GM23338 (cell line): ENCODE data around the gene SLC6A18. TPM values are rescaled to one million over a fixed set of nuclear protein-coding genes. Genes with fewer than 3 reads are reported as not detected.
"Not testable (repeated sequence)": the region's sequence is repeated elsewhere in the genome, so short reads cannot be mapped to it uniquely, and the experiment has no call there.

Source experiments
- ATAC-seq: fragments of 200-7000 bp; cut with Tn5 transposase; 3 replicates; pipeline ENCODE4 v1.9.1; 2020
- DNase-seq: peaks from one replicate; pipeline ENCODE4 v3.0.0-alpha.2; 2015; ENCODE audit warnings: low spot score
- H2AFZ ChIP-seq: fragments of 200-600 bp; sonication (generic); 2 replicates; pipeline ENCODE4 v1.8.0; 2016; ENCODE audit warnings: antibody characterized with exemption, mild to moderate bottlenecking, moderate library complexity
- H3F3A ChIP-seq: fragments of 200-600 bp; sonication (generic); replicated peaks from 2 replicates; pipeline ENCODE4 v1.8.0; 2017; ENCODE audit warnings: antibody characterized with exemption, mixed run types, low read depth
- H3K27ac ChIP-seq: fragments of 200-600 bp; sonication (generic); 2 replicates; pipeline ENCODE4 v1.6.1; 2016; ENCODE audit warnings: low read depth
- H3K27me3 ChIP-seq: fragments of 200-600 bp; sonication (generic); 2 replicates; pipeline ENCODE4 v1.8.0; 2016; ENCODE audit warnings: mild to moderate bottlenecking, mixed run types, moderate library complexity; ENCODE audit not compliant: insufficient read depth
- H3K36me3 ChIP-seq: fragments of 200-600 bp; sonication (generic); 2 replicates; pipeline ENCODE4 v1.8.0; 2016; ENCODE audit warnings: mild to moderate bottlenecking; ENCODE audit not compliant: insufficient read depth
- H3K4me1 ChIP-seq: fragments of 200-600 bp; sonication (generic); 2 replicates; pipeline ENCODE4 v1.8.0; 2016; ENCODE audit warnings: mild to moderate bottlenecking, moderate library complexity; ENCODE audit not compliant: insufficient read depth
- H3K4me2 ChIP-seq: fragments of 200-600 bp; sonication (generic); 2 replicates; pipeline ENCODE4 v1.7.1; 2017; ENCODE audit warnings: mixed run types
- H3K4me3 ChIP-seq: fragments of 200-600 bp; sonication (generic); 2 replicates; pipeline ENCODE4 v1.6.1; 2016; ENCODE audit warnings: mixed run types
- H3K79me2 ChIP-seq: fragments of 200-600 bp; sonication (generic); replicated peaks from 2 replicates; pipeline ENCODE4 v1.8.0; 2017; ENCODE audit warnings: mild to moderate bottlenecking; ENCODE audit not compliant: insufficient read depth
- H3K9me2 ChIP-seq: fragments of 200-600 bp; sonication (generic); 2 replicates; pipeline ENCODE4 v1.8.0; 2017; ENCODE audit not compliant: insufficient read depth
- H4K20me1 ChIP-seq: fragments of 200-600 bp; sonication (generic); replicated peaks from 2 replicates; pipeline ENCODE4 v1.8.0; 2017; ENCODE audit warnings: mild to moderate bottlenecking; ENCODE audit not compliant: insufficient read depth
- H3K27ac Mint-ChIP-seq: 2 replicates; pipeline ENCODE4 v1.8.0; 2020; ENCODE audit warnings: inconsistent platforms, mild to moderate bottlenecking, moderate library complexity, mixed read lengths
- H3K27me3 Mint-ChIP-seq: 3 replicates; pipeline ENCODE4 v1.8.0; 2022; ENCODE audit warnings: low read depth, mild to moderate bottlenecking, moderate library complexity, mixed read lengths, inconsistent platforms; ENCODE audit not compliant: insufficient read depth, poor library complexity
- H3K36me3 Mint-ChIP-seq: 3 replicates; pipeline ENCODE4 v1.8.0; 2021; ENCODE audit warnings: low read depth, mild to moderate bottlenecking, inconsistent platforms, moderate library complexity, mixed read lengths
- H3K4me1 Mint-ChIP-seq: 3 replicates; pipeline ENCODE4 v1.8.0; 2020; ENCODE audit warnings: mild to moderate bottlenecking, inconsistent platforms, mixed read lengths
- H3K4me3 Mint-ChIP-seq: 3 replicates; pipeline ENCODE4 v1.8.0; 2021; ENCODE audit warnings: moderate library complexity, mild to moderate bottlenecking, inconsistent platforms, mixed read lengths
- H3K9me3 Mint-ChIP-seq: 3 replicates; pipeline ENCODE4 v1.8.0; 2020; ENCODE audit warnings: moderate library complexity, mild to moderate bottlenecking, inconsistent platforms, mixed read lengths
- CREB1 ChIP-seq: fragments of 250-450 bp; sonication (Bioruptor Pico); IDR thresholded peaks from 2 replicates; pipeline ENCODE4 v1.5.0; 2020; ENCODE audit warnings: low read depth, mild to moderate bottlenecking, moderate library complexity
- EZH2 ChIP-seq: fragments of 200-600 bp; sonication (generic); IDR thresholded peaks from one replicate; pipeline ENCODE4 v1.8.0; 2017; ENCODE audit warnings: antibody characterized with exemption, mild to moderate bottlenecking, low read depth; ENCODE audit not compliant: unreplicated experiment
- EZH2phosphoT487 ChIP-seq: fragments of 200-600 bp; sonication (generic); IDR thresholded peaks from one replicate; pipeline ENCODE4 v1.8.1; 2018; ENCODE audit warnings: antibody characterized with exemption; ENCODE audit not compliant: unreplicated experiment
- JUNB ChIP-seq: IDR thresholded peaks from one replicate; pipeline ENCODE4 v1.6.1; 2016; ENCODE audit warnings: antibody characterized with exemption; ENCODE audit not compliant: unreplicated experiment
- NANOG ChIP-seq: IDR thresholded peaks from 2 replicates; pipeline ENCODE4 v1.6.1; 2016; ENCODE audit warnings: antibody characterized with exemption, borderline replicate concordance
- POLR2AphosphoS5 ChIP-seq: IDR thresholded peaks from 2 replicates; pipeline ENCODE4 v1.6.1; 2016; ENCODE audit warnings: antibody characterized with exemption, low read depth
- STAT1 ChIP-seq: IDR thresholded peaks from one replicate; pipeline ENCODE4 v1.6.1; 2016; ENCODE audit warnings: antibody characterized with exemption; ENCODE audit not compliant: unreplicated experiment
- ZNF114 ChIP-seq: fragments of 250-450 bp; sonication (Bioruptor Pico); IDR thresholded peaks from 2 replicates; pipeline ENCODE4 v1.5.0; 2020; ENCODE audit warnings: mild to moderate bottlenecking, moderate library complexity
- ZNF331 ChIP-seq: fragments of 250-450 bp; sonication (Bioruptor Pico); IDR thresholded peaks from 2 replicates; pipeline ENCODE4 v1.5.0; 2020; ENCODE audit warnings: low read depth, mild to moderate bottlenecking, moderate library complexity
- polyA plus RNA-seq: library from polyadenylated mRNA; unstranded; fragments of >200 nt; fragmentation: Nextera tagmentation; extraction: Ambion mirVana; gene quantifications from 2 replicates; pipeline ENCODE4 v1.2.1, GENCODE V29; 2016
- total RNA-seq: library from RNA; depleted of rRNA; stranded (reverse); fragments of >200 nt; shearing (Covaris generic); gene quantifications from 2 replicates; pipeline ENCODE4 v1.2.3, GENCODE V29; 2014
- TF ChIP-seq, protein P1 (sequence below): fragments of 250-450 bp; sonication (Bioruptor Pico); IDR thresholded peaks from 2 replicates; pipeline ENCODE4 v1.5.0; 2020; ENCODE audit warnings: mild to moderate bottlenecking, moderate library complexity
- TF ChIP-seq, protein P2 (sequence below): IDR thresholded peaks from 2 replicates; pipeline ENCODE4 v1.6.1; 2016; ENCODE audit warnings: antibody characterized with exemption
- TF ChIP-seq, protein P3 (sequence below), 2 experiments: fragments of 200-600 bp in 1 of 2; sonication (generic) in 1 of 2; conservative IDR thresholded peaks; 2 replicates each; pipeline versions ENCODE4 v1.5.1 to v1.6.1; 2016 to 2017; ENCODE audit warnings: antibody characterized with exemption in 2 of 2, low read depth in 2 of 2, mild to moderate bottlenecking in 2 of 2, moderate library complexity in 1 of 2

The SLC6A18 gene
- total and polyA plus RNA-seq, 2 experiments from 2014 or later = not detected

DNA sequence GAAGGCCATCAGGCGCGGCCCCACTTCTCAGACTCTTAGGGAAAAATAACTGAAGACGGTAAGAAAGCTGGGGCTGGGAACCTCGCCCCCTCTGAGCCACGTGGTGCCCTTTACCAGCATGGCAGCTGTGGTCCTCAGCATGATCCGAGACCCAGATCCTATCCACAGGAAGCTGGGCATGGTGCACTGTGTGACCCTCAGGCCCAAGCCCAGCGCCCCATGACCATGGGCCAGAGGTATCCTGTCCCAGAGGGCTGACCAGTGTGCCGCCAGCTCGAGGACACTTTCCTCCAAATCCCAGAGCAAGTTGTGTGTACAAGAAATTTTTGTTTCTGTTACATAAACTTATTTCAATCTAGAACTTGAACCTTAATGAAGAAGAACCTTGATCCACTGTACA lies 41.6 kb downstream of the SLC6A18 start:
- H3K4me1 ChIP-seq = no peaks in the 10 kb centered on the region
- no peak for ATAC-seq
- no peak overlapping the region for H3K4me3 Mint-ChIP-seq

DNA sequence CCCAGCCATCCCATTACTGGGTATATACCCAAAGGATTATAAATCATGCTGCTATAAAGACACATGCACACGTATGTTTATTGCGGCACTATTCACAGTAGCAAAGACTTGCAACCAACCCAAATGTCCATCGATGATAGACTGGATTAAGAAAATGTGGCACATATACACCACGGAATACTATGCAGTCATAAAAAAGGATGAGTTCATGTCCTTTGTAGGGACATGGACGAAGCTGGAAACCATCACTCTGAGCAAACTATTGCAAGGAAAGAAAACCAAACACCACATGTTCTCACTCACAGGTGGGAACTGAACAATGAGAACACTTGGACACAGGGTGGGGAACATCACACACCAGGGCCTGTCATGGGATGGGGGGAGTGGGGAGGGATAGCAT lies 42.3 kb downstream of the SLC6A18 start:
- DNase-seq, H3K9me2 ChIP-seq, H3K27me3 ChIP-seq, H3K27ac ChIP-seq, H4K20me1 ChIP-seq, H3K4me1 Mint-ChIP-seq, H3K4me3 Mint-ChIP-seq, H3K4me3 ChIP-seq, H3K4me1 ChIP-seq, H3K79me2 ChIP-seq, H3K4me2 ChIP-seq, H3K27me3 Mint-ChIP-seq, H3F3A ChIP-seq, H2AFZ ChIP-seq, ATAC-seq, H3K27ac Mint-ChIP-seq: not testable (repeated sequence)
- Mint-ChIP-seq H3K36me3 (peaks cover 74% of the 10 kb centered on the region), H3K9me3 (peaks cover 11% of the 10 kb centered on the region; the same call in 2 of the 3 replicates)
- H3K36me3 ChIP-seq = peaks cover 23% of the 10 kb centered on the region

More for the DNA sequence above, 41.6 kb downstream of the SLC6A18 start:
- Histone ChIP-seq H3K4me2 (no peak overlapping the region), H3K4me3 (no peak overlapping the region), H3K36me3 (peaks cover 29% of the 10 kb centered on the region), H2AFZ (no peak overlapping the region), H3K9me2 (no peaks in the 10 kb centered on the region), H4K20me1 (no peaks in the 10 kb centered on the region), H3K27me3 (no peaks in the 10 kb centered on the region), H3K79me2 (no peaks in the 10 kb centered on the region), H3K27ac (no peak overlapping the region), H3F3A (no peaks in the 10 kb centered on the region)
- peaks cover 76% of the 10 kb centered on the region for H3K36me3 Mint-ChIP-seq
- peaks cover 18% of the 10 kb centered on the region; the same call in 2 of the 3 replicates for H3K9me3 Mint-ChIP-seq
- TF ChIP-seq NANOG (no peak), EZH2 (no peak), JUNB (no peak), STAT1 (no peak), ZNF114 (CRISPR knock-in tag) (no peak), ZNF331 (CRISPR knock-in tag) (no peak), CREB1 (CRISPR knock-in tag) (no peak), POLR2AphosphoS5 (no peak), EZH2phosphoT487 (no peak)
- TF ChIP-seq, protein P1, sequence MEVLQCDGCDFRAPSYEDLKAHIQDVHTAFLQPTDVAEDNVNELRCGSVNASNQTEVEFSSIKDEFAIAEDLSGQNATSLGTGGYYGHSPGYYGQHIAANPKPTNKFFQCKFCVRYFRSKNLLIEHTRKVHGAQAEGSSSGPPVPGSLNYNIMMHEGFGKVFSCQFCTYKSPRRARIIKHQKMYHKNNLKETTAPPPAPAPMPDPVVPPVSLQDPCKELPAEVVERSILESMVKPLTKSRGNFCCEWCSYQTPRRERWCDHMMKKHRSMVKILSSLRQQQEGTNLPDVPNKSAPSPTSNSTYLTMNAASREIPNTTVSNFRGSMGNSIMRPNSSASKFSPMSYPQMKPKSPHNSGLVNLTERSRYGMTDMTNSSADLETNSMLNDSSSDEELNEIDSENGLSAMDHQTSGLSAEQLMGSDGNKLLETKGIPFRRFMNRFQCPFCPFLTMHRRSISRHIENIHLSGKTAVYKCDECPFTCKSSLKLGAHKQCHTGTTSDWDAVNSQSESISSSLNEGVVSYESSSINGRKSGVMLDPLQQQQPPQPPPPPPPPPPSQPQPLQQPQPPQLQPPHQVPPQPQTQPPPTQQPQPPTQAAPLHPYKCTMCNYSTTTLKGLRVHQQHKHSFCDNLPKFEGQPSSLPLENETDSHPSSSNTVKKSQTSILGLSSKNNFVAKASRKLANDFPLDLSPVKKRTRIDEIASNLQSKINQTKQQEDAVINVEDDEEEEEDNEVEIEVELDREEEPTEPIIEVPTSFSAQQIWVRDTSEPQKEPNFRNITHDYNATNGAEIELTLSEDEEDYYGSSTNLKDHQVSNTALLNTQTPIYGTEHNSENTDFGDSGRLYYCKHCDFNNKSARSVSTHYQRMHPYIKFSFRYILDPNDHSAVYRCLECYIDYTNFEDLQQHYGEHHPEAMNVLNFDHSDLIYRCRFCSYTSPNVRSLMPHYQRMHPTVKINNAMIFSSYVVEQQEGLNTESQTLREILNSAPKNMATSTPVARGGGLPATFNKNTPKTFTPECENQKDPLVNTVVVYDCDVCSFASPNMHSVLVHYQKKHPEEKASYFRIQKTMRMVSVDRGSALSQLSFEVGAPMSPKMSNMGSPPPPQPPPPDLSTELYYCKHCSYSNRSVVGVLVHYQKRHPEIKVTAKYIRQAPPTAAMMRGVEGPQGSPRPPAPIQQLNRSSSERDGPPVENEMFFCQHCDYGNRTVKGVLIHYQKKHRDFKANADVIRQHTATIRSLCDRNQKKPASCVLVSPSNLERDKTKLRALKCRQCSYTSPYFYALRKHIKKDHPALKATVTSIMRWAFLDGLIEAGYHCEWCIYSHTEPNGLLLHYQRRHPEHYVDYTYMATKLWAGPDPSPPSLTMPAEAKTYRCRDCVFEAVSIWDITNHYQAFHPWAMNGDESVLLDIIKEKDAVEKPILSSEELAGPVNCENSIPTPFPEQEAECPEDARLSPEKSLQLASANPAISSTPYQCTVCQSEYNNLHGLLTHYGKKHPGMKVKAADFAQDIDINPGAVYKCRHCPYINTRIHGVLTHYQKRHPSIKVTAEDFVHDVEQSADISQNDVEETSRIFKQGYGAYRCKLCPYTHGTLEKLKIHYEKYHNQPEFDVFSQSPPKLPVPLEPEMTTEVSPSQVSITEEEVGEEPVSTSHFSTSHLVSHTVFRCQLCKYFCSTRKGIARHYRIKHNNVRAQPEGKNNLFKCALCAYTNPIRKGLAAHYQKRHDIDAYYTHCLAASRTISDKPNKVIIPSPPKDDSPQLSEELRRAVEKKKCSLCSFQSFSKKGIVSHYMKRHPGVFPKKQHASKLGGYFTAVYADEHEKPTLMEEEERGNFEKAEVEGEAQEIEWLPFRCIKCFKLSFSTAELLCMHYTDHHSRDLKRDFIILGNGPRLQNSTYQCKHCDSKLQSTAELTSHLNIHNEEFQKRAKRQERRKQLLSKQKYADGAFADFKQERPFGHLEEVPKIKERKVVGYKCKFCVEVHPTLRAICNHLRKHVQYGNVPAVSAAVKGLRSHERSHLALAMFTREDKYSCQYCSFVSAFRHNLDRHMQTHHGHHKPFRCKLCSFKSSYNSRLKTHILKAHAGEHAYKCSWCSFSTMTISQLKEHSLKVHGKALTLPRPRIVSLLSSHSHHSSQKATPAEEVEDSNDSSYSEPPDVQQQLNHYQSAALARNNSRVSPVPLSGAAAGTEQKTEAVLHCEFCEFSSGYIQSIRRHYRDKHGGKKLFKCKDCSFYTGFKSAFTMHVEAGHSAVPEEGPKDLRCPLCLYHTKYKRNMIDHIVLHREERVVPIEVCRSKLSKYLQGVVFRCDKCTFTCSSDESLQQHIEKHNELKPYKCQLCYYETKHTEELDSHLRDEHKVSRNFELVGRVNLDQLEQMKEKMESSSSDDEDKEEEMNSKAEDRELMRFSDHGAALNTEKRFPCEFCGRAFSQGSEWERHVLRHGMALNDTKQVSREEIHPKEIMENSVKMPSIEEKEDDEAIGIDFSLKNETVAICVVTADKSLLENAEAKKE = no peak
- TF ChIP-seq, protein P2, sequence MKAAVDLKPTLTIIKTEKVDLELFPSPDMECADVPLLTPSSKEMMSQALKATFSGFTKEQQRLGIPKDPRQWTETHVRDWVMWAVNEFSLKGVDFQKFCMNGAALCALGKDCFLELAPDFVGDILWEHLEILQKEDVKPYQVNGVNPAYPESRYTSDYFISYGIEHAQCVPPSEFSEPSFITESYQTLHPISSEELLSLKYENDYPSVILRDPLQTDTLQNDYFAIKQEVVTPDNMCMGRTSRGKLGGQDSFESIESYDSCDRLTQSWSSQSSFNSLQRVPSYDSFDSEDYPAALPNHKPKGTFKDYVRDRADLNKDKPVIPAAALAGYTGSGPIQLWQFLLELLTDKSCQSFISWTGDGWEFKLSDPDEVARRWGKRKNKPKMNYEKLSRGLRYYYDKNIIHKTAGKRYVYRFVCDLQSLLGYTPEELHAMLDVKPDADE = no peak
- TF ChIP-seq, protein P3, sequence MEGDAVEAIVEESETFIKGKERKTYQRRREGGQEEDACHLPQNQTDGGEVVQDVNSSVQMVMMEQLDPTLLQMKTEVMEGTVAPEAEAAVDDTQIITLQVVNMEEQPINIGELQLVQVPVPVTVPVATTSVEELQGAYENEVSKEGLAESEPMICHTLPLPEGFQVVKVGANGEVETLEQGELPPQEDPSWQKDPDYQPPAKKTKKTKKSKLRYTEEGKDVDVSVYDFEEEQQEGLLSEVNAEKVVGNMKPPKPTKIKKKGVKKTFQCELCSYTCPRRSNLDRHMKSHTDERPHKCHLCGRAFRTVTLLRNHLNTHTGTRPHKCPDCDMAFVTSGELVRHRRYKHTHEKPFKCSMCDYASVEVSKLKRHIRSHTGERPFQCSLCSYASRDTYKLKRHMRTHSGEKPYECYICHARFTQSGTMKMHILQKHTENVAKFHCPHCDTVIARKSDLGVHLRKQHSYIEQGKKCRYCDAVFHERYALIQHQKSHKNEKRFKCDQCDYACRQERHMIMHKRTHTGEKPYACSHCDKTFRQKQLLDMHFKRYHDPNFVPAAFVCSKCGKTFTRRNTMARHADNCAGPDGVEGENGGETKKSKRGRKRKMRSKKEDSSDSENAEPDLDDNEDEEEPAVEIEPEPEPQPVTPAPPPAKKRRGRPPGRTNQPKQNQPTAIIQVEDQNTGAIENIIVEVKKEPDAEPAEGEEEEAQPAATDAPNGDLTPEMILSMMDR (conservative IDR thresholded peaks at IDR 0.05; ENCODE audit: low read depth in 2 of 2) = no peak
- DNase-seq = no peak
- no peak overlapping the region for H3K27ac Mint-ChIP-seq
- peaks cover 9% of the 10 kb centered on the region for H3K27me3 Mint-ChIP-seq
- no peaks in the 10 kb centered on the region for H3K4me1 Mint-ChIP-seq
